WTC11 (cell line): Measurements from ENCODE around the gene MACROH2A2. TPM values are rescaled to one million over a fixed set of nuclear protein-coding genes. Genes with fewer than 3 reads are reported as not detected.

Experiments used
- ATAC-seq: fragments of 200-7000 bp; cut with Tn5 transposase; 2 replicates; pipeline ENCODE4 v1.10.0; 2021; ENCODE audit warnings: mild to moderate bottlenecking, moderate library complexity
- CTCF ChIA-PET: fragments of 300-600 bp; sonication (Branson Sonifier 250); formaldehyde crosslinking; loops from one replicate; lab custom pipeline; 2021; ENCODE audit warnings: antibody characterized with exemption; lab: Charles Lee
- POLR2A ChIA-PET: fragments of 350-600 bp; sonication (Branson Sonifier 250); formaldehyde crosslinking; loops from one replicate; lab custom pipeline; 2021; ENCODE audit warnings: antibody characterized with exemption; lab: Charles Lee
- DNase-seq: peaks from one replicate; pipeline ENCODE4 v3.0.0; 2021; ENCODE audit warnings: low spot score
- H3K27ac Mint-ChIP-seq: 2 replicates; pipeline ENCODE4 v1.8.0; 2021; ENCODE audit warnings: mixed read lengths
- H3K27me3 Mint-ChIP-seq: 2 replicates; pipeline ENCODE4 v1.8.0; 2021; ENCODE audit warnings: low read depth, mild to moderate bottlenecking, moderate library complexity, mixed read lengths
- H3K36me3 Mint-ChIP-seq: 2 replicates; pipeline ENCODE4 v1.8.0; 2021; ENCODE audit warnings: mixed read lengths
- H3K4me1 Mint-ChIP-seq: 2 replicates; pipeline ENCODE4 v1.8.0; 2022; ENCODE audit warnings: mixed read lengths
- H3K4me3 Mint-ChIP-seq: 2 replicates; pipeline ENCODE4 v1.8.0; 2021; ENCODE audit warnings: mild to moderate bottlenecking, moderate library complexity, mixed read lengths
- H3K9me3 Mint-ChIP-seq: 2 replicates; pipeline ENCODE4 v1.8.0; 2021; ENCODE audit warnings: mixed read lengths
- ELF4 ChIP-seq: sonication (generic); formaldehyde crosslinking; IDR thresholded peaks from 2 replicates; pipeline ENCODE4 v1.8.1; 2022; ENCODE audit warnings: low read depth, mild to moderate bottlenecking, moderate library complexity, missing genetic modification reagents
- IRF2 ChIP-seq: sonication (generic); formaldehyde crosslinking; IDR thresholded peaks from 2 replicates; pipeline ENCODE4 v1.8.0; 2022; ENCODE audit warnings: low read depth, missing genetic modification reagents, borderline replicate concordance
- MXD4 ChIP-seq: fragments of 250-450 bp; sonication (Bioruptor Pico); IDR thresholded peaks from 2 replicates; pipeline ENCODE4 v1.8.0; 2021; ENCODE audit warnings: mild to moderate bottlenecking, moderate library complexity, borderline replicate concordance
- OVOL2 ChIP-seq: fragments of 250-450 bp; sonication (Bioruptor Pico); IDR thresholded peaks from 2 replicates; pipeline ENCODE4 v1.9.0; 2021; ENCODE audit warnings: mild to moderate bottlenecking, borderline replicate concordance
- PRRX2 ChIP-seq: fragments of 250-450 bp; sonication (Bioruptor Pico); IDR thresholded peaks from 2 replicates; pipeline ENCODE4 v1.8.0; 2021; ENCODE audit warnings: mild to moderate bottlenecking
- ZNF138 ChIP-seq: sonication (generic); formaldehyde crosslinking; conservative IDR thresholded peaks from 2 replicates; pipeline ENCODE4 v1.8.1; 2022; ENCODE audit warnings: mild to moderate bottlenecking, moderate library complexity, missing genetic modification reagents
- ZNF219 ChIP-seq: sonication (generic); formaldehyde crosslinking; IDR thresholded peaks from 2 replicates; pipeline ENCODE4 v1.8.0; 2023; ENCODE audit warnings: missing genetic modification reagents, mild to moderate bottlenecking, borderline replicate concordance
- ZNF232 ChIP-seq: sonication (generic); formaldehyde crosslinking; IDR thresholded peaks from 2 replicates; pipeline ENCODE4 v1.8.0; 2022; ENCODE audit warnings: mild to moderate bottlenecking, missing genetic modification reagents
- ZNF317 ChIP-seq: sonication (generic); formaldehyde crosslinking; IDR thresholded peaks from 2 replicates; pipeline ENCODE4 v1.8.1; 2023; ENCODE audit warnings: low read depth, mild to moderate bottlenecking, moderate library complexity, missing genetic modification reagents, borderline replicate concordance
- ZNF671 ChIP-seq: fragments of 250-450 bp; sonication (Bioruptor Pico); IDR thresholded peaks from 2 replicates; pipeline ENCODE4 v1.8.0; 2021; ENCODE audit warnings: mild to moderate bottlenecking
- total RNA-seq: library from RNA; stranded (reverse); gene quantifications from 3 replicates; pipeline ENCODE4 v1.2.3, GENCODE V29; 2021
- TF ChIP-seq, protein P1 (sequence below): sonication (generic); formaldehyde crosslinking; IDR thresholded peaks from 2 replicates; pipeline ENCODE4 v1.8.0; 2022; ENCODE audit warnings: mild to moderate bottlenecking, missing genetic modification reagents
- TF ChIP-seq, protein P2 (sequence below): fragments of 250-450 bp; sonication (Bioruptor Pico); conservative IDR thresholded peaks from 2 replicates; pipeline ENCODE4 v1.9.0; 2021; ENCODE audit warnings: mild to moderate bottlenecking
- TF ChIP-seq, protein P3 (sequence below): sonication (generic); formaldehyde crosslinking; IDR thresholded peaks from 2 replicates; pipeline ENCODE4 v1.8.1; 2023; ENCODE audit warnings: mild to moderate bottlenecking, moderate library complexity, missing genetic modification reagents
- TF ChIP-seq, protein P4 (sequence below): fragments of 250-450 bp; sonication (Bioruptor Pico); IDR thresholded peaks from 2 replicates; pipeline ENCODE4 v2.1.2; 2022; ENCODE audit warnings: mild to moderate bottlenecking, moderate library complexity
- TF ChIP-seq, protein P5 (sequence below): sonication (generic); formaldehyde crosslinking; IDR thresholded peaks from 2 replicates; pipeline ENCODE4 v1.8.0; 2022; ENCODE audit warnings: mild to moderate bottlenecking, missing genetic modification reagents
- TF ChIP-seq, protein P6 (sequence below): sonication (generic); formaldehyde crosslinking; IDR thresholded peaks from 2 replicates; pipeline ENCODE4 v1.8.1; 2023; ENCODE audit warnings: mild to moderate bottlenecking, missing genetic modification reagents, borderline replicate concordance

Gene MACROH2A2
- total RNA-seq, 1 experiment from 2014 or later, result 35.4 TPM

DNA sequence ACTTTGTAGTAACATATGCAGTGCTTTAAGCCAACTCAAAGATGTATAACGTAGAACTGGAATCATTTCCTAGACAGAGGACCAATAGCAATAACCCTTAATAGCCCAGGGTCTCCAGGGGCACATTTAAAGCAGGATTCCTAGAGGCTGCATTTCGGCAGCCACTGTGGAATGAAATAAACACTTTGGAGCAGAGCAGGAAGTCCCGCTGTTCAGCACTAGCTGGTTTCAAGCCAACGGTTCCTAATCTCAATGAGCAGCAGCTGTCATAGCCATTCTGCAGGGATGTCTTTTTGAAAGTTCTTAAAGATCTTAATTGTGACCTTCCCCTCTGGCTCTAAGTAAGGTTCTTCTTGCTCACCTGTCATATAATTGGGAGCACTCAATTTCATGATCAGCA, 18.4 kb upstream of the MACROH2A2 start:
- TF ChIP-seq MXD4 (CRISPR knock-in tag) (no peak), ZNF671 (CRISPR knock-in tag) (no peak), PRRX2 (CRISPR knock-in tag) (no peak), ELF4 (CRISPR knock-in tag) (no peak), ZNF138 (no peak), ZNF232 (CRISPR knock-in tag) (no peak), OVOL2 (CRISPR knock-in tag) (no peak), IRF2 (CRISPR knock-in tag) (no peak), ZNF219 (no peak), ZNF317 (CRISPR knock-in tag) (no peak)
- TF ChIP-seq, protein P1, sequence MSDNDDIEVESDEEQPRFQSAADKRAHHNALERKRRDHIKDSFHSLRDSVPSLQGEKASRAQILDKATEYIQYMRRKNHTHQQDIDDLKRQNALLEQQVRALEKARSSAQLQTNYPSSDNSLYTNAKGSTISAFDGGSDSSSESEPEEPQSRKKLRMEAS (CRISPR knock-in tag), result no peak
- TF ChIP-seq, protein P2, sequence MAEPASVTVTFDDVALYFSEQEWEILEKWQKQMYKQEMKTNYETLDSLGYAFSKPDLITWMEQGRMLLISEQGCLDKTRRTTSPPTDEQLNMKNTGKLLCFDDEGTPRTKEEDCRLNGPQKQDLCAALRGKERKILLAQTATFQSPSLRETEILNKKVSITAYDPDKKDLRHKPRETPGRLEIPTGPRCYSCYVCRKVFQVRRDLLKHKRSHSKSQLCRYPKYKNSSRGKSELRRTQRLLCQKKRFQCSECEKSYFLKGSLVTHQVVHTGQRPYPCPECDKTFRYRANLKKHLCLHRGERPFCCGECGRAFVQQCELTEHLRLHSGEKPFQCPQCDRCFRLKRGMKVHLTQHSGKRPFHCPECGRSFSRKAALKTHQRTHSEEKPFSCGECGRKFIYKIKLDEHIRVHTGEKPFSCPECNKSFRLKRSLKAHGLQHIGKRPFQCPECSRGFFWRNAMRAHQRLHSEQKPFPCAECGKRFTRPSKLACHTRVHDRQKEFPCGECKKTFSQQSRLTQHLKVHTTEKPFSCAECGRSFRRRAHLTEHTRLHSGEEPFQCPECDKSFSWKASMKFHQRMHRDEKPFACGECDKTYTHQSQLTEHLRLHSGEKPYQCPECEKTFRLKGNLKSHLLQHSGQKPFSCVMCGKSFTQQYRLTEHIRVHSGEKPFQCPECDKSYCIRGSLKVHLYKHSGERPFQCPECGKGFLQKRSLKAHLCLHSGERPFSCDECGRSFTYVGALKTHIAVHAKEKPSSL, result no peak
- TF ChIP-seq, protein P3, sequence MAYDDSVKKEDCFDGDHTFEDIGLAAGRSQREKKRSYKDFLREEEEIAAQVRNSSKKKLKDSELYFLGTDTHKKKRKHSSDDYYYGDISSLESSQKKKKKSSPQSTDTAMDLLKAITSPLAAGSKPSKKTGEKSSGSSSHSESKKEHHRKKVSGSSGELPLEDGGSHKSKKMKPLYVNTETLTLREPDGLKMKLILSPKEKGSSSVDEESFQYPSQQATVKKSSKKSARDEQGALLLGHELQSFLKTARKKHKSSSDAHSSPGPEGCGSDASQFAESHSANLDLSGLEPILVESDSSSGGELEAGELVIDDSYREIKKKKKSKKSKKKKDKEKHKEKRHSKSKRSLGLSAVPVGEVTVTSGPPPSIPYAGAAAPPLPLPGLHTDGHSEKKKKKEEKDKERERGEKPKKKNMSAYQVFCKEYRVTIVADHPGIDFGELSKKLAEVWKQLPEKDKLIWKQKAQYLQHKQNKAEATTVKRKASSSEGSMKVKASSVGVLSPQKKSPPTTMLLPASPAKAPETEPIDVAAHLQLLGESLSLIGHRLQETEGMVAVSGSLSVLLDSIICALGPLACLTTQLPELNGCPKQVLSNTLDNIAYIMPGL, result no peak
- TF ChIP-seq, protein P4, sequence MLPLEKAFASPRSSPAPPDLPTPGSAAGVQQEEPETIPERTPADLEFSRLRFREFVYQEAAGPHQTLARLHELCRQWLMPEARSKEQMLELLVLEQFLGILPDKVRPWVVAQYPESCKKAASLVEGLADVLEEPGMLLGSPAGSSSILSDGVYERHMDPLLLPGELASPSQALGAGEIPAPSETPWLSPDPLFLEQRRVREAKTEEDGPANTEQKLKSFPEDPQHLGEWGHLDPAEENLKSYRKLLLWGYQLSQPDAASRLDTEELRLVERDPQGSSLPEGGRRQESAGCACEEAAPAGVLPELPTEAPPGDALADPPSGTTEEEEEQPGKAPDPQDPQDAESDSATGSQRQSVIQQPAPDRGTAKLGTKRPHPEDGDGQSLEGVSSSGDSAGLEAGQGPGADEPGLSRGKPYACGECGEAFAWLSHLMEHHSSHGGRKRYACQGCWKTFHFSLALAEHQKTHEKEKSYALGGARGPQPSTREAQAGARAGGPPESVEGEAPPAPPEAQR, result no peak
- TF ChIP-seq, protein P5, sequence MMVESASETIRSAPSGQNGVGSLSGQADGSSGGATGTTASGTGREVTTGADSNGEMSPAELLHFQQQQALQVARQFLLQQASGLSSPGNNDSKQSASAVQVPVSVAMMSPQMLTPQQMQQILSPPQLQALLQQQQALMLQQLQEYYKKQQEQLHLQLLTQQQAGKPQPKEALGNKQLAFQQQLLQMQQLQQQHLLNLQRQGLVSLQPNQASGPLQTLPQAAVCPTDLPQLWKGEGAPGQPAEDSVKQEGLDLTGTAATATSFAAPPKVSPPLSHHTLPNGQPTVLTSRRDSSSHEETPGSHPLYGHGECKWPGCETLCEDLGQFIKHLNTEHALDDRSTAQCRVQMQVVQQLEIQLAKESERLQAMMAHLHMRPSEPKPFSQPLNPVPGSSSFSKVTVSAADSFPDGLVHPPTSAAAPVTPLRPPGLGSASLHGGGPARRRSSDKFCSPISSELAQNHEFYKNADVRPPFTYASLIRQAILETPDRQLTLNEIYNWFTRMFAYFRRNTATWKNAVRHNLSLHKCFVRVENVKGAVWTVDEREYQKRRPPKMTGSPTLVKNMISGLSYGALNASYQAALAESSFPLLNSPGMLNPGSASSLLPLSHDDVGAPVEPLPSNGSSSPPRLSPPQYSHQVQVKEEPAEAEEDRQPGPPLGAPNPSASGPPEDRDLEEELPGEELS (CRISPR knock-in tag), result no peak
- TF ChIP-seq, protein P6, sequence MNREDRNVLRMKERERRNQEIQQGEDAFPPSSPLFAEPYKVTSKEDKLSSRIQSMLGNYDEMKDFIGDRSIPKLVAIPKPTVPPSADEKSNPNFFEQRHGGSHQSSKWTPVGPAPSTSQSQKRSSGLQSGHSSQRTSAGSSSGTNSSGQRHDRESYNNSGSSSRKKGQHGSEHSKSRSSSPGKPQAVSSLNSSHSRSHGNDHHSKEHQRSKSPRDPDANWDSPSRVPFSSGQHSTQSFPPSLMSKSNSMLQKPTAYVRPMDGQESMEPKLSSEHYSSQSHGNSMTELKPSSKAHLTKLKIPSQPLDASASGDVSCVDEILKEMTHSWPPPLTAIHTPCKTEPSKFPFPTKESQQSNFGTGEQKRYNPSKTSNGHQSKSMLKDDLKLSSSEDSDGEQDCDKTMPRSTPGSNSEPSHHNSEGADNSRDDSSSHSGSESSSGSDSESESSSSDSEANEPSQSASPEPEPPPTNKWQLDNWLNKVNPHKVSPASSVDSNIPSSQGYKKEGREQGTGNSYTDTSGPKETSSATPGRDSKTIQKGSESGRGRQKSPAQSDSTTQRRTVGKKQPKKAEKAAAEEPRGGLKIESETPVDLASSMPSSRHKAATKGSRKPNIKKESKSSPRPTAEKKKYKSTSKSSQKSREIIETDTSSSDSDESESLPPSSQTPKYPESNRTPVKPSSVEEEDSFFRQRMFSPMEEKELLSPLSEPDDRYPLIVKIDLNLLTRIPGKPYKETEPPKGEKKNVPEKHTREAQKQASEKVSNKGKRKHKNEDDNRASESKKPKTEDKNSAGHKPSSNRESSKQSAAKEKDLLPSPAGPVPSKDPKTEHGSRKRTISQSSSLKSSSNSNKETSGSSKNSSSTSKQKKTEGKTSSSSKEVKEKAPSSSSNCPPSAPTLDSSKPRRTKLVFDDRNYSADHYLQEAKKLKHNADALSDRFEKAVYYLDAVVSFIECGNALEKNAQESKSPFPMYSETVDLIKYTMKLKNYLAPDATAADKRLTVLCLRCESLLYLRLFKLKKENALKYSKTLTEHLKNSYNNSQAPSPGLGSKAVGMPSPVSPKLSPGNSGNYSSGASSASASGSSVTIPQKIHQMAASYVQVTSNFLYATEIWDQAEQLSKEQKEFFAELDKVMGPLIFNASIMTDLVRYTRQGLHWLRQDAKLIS (CRISPR knock-in tag), result no peak
- H3K27me3 Mint-ChIP-seq, result peaks cover 52% of the 10 kb centered on the region
- H3K4me1 Mint-ChIP-seq, result no peaks in the 10 kb centered on the region
- no peak for ATAC-seq
- ChIA-PET CTCF (interaction anchor here (1.2 to 2.0 kb wide), 2 partner anchors 73 to 76 kb away, joined by 3 to 7 read pairs; no protein-coding TSS in a partner anchor), POLR2A (interaction anchor here (0.7 kb wide), 1 partner anchor 18 kb away, joined by 3 read pairs; no protein-coding TSS in a partner anchor)
- H3K36me3 Mint-ChIP-seq, result peaks cover 14% of the 10 kb centered on the region
- H3K27ac Mint-ChIP-seq, result no peak overlapping the region
- no peak overlapping the region for H3K4me3 Mint-ChIP-seq
- DNase-seq, result no peak
- peaks cover 30% of the 10 kb centered on the region for H3K9me3 Mint-ChIP-seq
